ES-I3 (cell line): ENCODE results near the gene VASH1.

ENCODE experiments used
- H3K36me3 ChIP-seq: 2 replicates; pipeline ENCODE4 v1.6.1; 2013; ENCODE audit warnings: mild to moderate bottlenecking, low read length, control low read depth, moderate library complexity; ENCODE audit not compliant: insufficient read depth
- H3K4me1 ChIP-seq: 2 replicates; pipeline ENCODE4 v1.6.1; 2013; ENCODE audit warnings: mild to moderate bottlenecking, control low read depth, low read length; ENCODE audit not compliant: insufficient read depth
- H3K9ac ChIP-seq: 2 replicates; pipeline ENCODE4 v1.6.1; 2013; ENCODE audit warnings: low read depth, mild to moderate bottlenecking, low read length, moderate library complexity
- H3K9me3 ChIP-seq: 2 replicates; pipeline ENCODE4 v1.6.1; 2013; ENCODE audit warnings: mild to moderate bottlenecking, low read length, moderate library complexity; ENCODE audit not compliant: control insufficient read depth, insufficient read depth

The VASH1 gene

DNA sequence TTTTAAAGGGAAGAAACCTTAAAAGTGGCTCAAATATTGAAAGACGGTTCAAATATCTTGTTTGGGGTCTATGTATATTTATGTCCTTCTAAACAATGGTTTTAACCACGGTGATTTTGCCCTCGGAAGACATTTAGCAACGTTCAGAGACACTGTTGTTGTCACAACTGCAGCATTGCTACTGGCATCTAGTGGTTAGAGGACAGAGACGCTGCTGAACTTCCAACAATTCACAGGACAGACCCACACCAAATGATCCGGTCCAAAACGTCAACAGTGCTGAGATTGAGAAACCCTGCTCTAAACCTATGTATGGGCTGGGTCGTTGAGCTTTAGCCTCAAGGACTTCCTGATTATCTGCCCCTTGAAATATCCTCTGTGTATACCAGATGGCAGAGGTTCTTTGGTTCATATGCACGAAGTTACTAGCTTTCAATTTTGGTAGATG is 49.7 kb downstream of the VASH1 start:
- H3K9me3 ChIP-seq, result no peaks in the 10 kb centered on the region
- peaks cover 14% of the 10 kb centered on the region for H3K36me3 ChIP-seq
- no peaks in the 10 kb centered on the region for H3K4me1 ChIP-seq
- H3K9ac ChIP-seq, result 0 out of 2 replicates have a peak overlapping the region, but pooled peaks have one; percentile 95

GRCh38 chr14:76811561-76811960 is 50.3 kb downstream of the VASH1 start:
- H3K4me1 ChIP-seq, result no peaks in the 10 kb centered on the region
- peaks cover 14% of the 10 kb centered on the region for H3K36me3 ChIP-seq
- H3K9me3 ChIP-seq, result no peaks in the 10 kb centered on the region
- peak overlapping the region; percentile 95; the same call in 1 of the 2 replicates for H3K9ac ChIP-seq

GRCh38 chr14:76812093-76812421 is 50.8 kb downstream of the VASH1 start:
- H3K9me3 ChIP-seq, result no peaks in the 10 kb centered on the region
- peak overlapping the region; percentile 95 for H3K9ac ChIP-seq
- H3K4me1 ChIP-seq, result no peaks in the 10 kb centered on the region
- H3K36me3 ChIP-seq, result peaks cover 9% of the 10 kb centered on the region

DNA sequence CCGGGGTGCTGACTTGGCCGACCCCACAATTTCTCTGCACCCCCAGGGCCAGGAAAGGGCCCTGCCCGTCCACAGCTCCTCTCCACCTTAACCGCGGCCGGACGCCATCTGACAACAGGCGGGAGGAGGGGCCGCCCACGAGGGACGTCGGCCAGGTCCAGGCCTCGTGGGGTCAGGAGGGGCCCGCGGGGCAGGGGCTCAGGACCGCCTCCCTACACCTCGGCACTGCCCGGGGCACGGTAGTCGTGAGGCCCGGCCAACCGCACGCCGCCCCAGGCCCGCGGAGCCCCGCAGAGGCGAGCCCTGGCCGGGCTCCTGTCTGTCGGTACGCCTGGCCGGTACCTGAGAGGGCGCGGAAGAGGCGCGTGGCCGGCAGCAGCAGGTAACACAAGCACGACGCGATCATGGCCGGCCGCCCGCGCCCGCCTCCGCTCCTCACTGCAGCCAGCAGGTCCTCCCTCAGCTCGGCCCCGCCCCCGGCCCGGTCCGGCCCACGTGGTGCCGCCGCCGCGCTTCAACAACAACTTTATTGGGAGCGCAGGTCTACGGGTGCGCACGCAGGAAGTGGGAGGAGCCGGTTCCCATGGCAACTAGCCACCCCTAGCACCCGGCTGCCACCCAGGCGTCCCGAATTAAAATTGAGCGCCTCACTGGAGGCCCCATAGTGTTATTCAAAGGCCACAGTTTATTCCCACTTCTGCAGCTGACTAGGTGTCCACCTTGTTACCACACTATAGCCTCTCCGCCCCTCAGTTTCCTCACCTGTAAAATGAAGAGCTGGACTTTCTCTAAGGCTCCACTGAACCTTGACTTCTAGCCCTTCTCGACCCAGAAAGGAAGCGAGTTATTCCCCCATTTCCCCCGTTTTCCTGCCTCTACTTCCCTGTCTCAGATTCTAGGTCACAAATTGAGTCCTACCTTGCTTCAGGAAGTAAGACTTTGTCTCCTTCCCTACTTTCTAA is 51.4 kb downstream of the VASH1 start, which contains the start of gene ANGEL1:
ANGEL1 (minus strand) TSS at position 461 of the 962 bp plus-strand sequence; CDS start at position 406, 55 bp downstream.
- H3K9me3 ChIP-seq, result no peaks in the 10 kb centered on the region
- no peaks in the 10 kb centered on the region for H3K4me1 ChIP-seq
- peak within 1 kb of the TSS; percentile 95 for H3K9ac ChIP-seq
- H3K36me3 ChIP-seq, result peaks cover 7% of the 10 kb centered on the region; the same call in 1 of the 2 replicates

- Histone ChIP-seq H3K9ac (no peak overlapping the region), H3K9me3 (no peaks in the 10 kb centered on the region), H3K36me3 (no peaks in the 10 kb centered on the region), H3K4me1 (no peaks in the 10 kb centered on the region)
These were observed 53.7 kb downstream of the VASH1 start for GRCh38 chr14:76814726-76815645.

DNA sequence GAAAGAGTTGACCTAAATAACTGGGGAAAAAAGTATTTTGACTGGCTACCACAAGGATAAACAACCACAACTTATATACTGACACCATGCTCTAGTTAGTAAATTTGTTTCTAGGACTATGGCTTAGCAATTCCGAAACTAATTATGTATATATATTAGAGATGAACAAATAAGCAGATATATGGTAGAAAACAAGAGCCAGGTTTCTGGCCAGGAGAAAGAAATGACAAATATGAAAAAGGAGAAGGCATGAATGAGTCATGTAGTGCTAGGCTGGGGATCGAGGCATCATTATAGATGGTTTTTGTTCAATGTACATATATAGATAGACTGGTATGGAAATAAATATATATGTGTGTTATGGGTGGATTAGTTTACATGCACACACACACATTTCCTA is 59.4 kb downstream of the VASH1 start:
- H3K36me3 ChIP-seq, result no peaks in the 10 kb centered on the region
- H3K9ac ChIP-seq, result no peak overlapping the region
- H3K4me1 ChIP-seq, result no peaks in the 10 kb centered on the region
- H3K9me3 ChIP-seq, result peaks cover 3% of the 10 kb centered on the region; the same call in 1 of the 2 replicates

GRCh38 chr14:76826122-76826521 is 64.9 kb downstream of the VASH1 start, which contains the start of gene LRRC74A:
TSS of gene LRRC74A (plus strand) at chr14:76826408. CDS start at chr14:76826698, 290 bp downstream.
- Histone ChIP-seq H3K9me3 (peaks cover 2% of the 10 kb centered on the region; the same call in 1 of the 2 replicates), H3K36me3 (no peaks in the 10 kb centered on the region), H3K4me1 (peaks cover 26% of the 10 kb centered on the region), H3K9ac (no peak within 1 kb of the TSS)

GRCh38 chr14:76827696-76828296 is 66.5 kb downstream of the VASH1 start:
- peak overlapping the region; percentile 20; the same call in 1 of the 2 replicates for H3K9ac ChIP-seq
- H3K9me3 ChIP-seq, result no peaks in the 10 kb centered on the region
- H3K36me3 ChIP-seq, result no peaks in the 10 kb centered on the region
- H3K4me1 ChIP-seq, result peaks cover 26% of the 10 kb centered on the region

GRCh38 chr14:76828339-76829012 is 67.2 kb downstream of the VASH1 start:
- Histone ChIP-seq H3K4me1 (peaks cover 26% of the 10 kb centered on the region), H3K9ac (peak overlapping the region; percentile 20; the same call in 1 of the 2 replicates), H3K36me3 (no peaks in the 10 kb centered on the region), H3K9me3 (no peaks in the 10 kb centered on the region)

DNA sequence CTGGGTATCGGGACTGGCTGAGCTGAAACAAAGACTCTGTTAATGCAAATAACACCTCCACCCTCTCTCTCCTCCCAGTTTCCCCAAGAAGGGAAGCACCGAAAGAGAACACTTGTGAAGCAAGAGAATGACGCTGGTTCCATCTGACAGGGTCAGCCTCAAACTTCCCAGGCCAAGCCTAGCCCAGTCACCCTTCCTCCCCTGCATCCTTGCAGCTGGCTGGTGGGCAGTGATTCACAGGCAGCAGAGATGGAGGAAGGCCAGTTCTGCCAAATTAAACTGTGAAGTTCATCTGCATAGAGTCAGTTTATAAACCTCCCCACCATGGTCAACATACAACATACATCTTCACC is 67.7 kb downstream of the VASH1 start:
- no peaks in the 10 kb centered on the region for H3K36me3 ChIP-seq
- H3K4me1 ChIP-seq, result peaks cover 26% of the 10 kb centered on the region
- no peak overlapping the region for H3K9ac ChIP-seq
- no peaks in the 10 kb centered on the region for H3K9me3 ChIP-seq

DNA sequence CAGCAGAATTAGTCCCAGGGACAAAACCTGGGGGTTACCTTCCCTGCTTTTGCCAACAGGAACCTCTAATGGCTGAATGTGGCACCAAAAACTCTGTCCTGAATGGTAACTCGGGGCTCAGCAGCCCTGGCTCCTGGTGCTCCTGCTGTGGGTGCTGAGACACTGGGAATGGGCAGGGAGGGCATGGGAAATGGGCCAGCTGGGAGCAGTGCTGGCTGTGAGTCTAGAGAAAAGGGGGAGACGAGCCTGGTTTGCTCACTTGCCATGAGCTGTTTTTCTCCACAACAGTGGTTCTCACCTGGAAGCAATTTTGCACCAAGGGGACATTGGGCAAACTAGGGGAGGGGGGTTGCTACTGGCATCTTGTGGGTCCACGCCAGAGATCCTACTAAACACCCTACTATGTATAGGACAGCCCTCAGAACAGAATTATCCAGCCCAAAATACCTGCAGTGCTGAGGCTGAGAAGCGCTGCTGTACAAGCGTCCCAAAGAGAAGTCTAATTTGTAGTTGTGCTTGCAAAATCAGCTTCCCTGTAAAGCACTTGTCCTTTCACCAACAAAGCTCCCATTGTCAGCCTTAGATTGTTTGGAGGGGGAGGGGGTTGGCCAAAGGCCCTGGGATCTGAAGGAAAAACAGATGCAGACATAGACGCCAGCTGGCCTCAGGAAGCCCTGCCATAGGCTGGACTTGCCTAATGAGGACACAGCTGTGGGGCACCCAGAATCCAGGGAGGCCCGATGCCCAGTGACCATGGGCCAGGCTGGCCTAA is 68.6 kb downstream of the VASH1 start:
- Histone ChIP-seq H3K4me1 (peaks cover 26% of the 10 kb centered on the region), H3K9ac (no peak overlapping the region), H3K36me3 (no peaks in the 10 kb centered on the region), H3K9me3 (no peaks in the 10 kb centered on the region)

- Histone ChIP-seq H3K9ac (no peak overlapping the region), H3K4me1 (peaks cover 26% of the 10 kb centered on the region), H3K36me3 (no peaks in the 10 kb centered on the region), H3K9me3 (no peaks in the 10 kb centered on the region)
These were observed 69.3 kb downstream of the VASH1 start for GRCh38 chr14:76830556-76830955.

- peaks cover 26% of the 10 kb centered on the region for H3K4me1 ChIP-seq
- H3K9ac ChIP-seq, result no peak overlapping the region
- no peaks in the 10 kb centered on the region for H3K9me3 ChIP-seq
- no peaks in the 10 kb centered on the region for H3K36me3 ChIP-seq
These were observed 71.3 kb downstream of the VASH1 start for GRCh38 chr14:76832503-76832988.
